Heart right ventricle (tissue), 16 donors: ENCODE measurements around the gene PTMA. TPM values are rescaled to one million over a fixed set of nuclear protein-coding genes. Genes with fewer than 3 reads are reported as not detected.

Experiments
- ATAC-seq, 8 donors: fragments of 200-7000 bp; cut with Tn5 transposase; one replicate each; pipeline ENCODE4 v1.9.1; 2020; ENCODE audit warnings: mild to moderate bottlenecking in 8 of 8, moderate library complexity in 8 of 8, moderate number of reproducible peaks in 1 of 8
- DNase-seq, 2 donors: peaks; one replicate each; pipeline ENCODE4 v3.0.0-alpha.2; 2020
- H3K27ac ChIP-seq, 10 donors: fragments of 200-600 bp; sonication (generic) in 2 of 10; one replicate each; pipeline versions ENCODE4 v1.5.0 to v1.8.0; 2020 to 2022; ENCODE audit warnings: mild to moderate bottlenecking in 3 of 10
- H3K27me3 ChIP-seq, 7 donors: fragments of 200-600 bp; one replicate each; pipeline ENCODE4 v1.8.0; 2021 to 2022; ENCODE audit warnings: mild to moderate bottlenecking in 2 of 7
- H3K36me3 ChIP-seq, 9 donors: fragments of 200-600 bp; sonication (generic) in 1 of 9; one replicate each; pipeline versions ENCODE4 v1.5.0 to v1.8.0; 2020 to 2022; ENCODE audit warnings: mild to moderate bottlenecking in 2 of 9
- H3K4me1 ChIP-seq, 9 donors: fragments of 200-600 bp; sonication (generic) in 1 of 9; one replicate each; pipeline versions ENCODE4 v1.5.0 to v1.8.0; 2020 to 2022; ENCODE audit warnings: mild to moderate bottlenecking in 4 of 9
- H3K4me3 ChIP-seq, 10 donors: fragments of 200-600 bp; sonication (generic) in 2 of 10; one replicate each; pipeline versions ENCODE4 v1.5.0 to v1.8.0; 2020 to 2022; ENCODE audit warnings: mild to moderate bottlenecking in 7 of 10, moderate library complexity in 2 of 10
- H3K9me3 ChIP-seq, 11 donors: fragments of 200-600 bp in 10 of 11; sonication (generic) in 2 of 11; one replicate each; pipeline versions ENCODE4 v1.5.0 to v1.8.0; 2013 to 2022; ENCODE audit warnings: mild to moderate bottlenecking in 2 of 11, control low read depth in 1 of 11, moderate library complexity in 1 of 11
- WGBS, 2 donors: extraction: QIAGEN DNeasy Blood & Tissue Kit; methylation state at CpG; one replicate each; pipeline ENCODE4 v1.1.7; 2013; ENCODE audit warnings: inconsistent platforms in 1 of 2; 5-methylcytosine and 5-hydroxymethylcytosine counted together
- intact Hi-C, 10 donors: fragments of 100-400 bp; cut with DNase I; formaldehyde crosslinking; loops; one replicate each; pipeline versions ENCODE4 v1.11.1 to v1.14.2; 2022
- polyA plus RNA-seq, 2 donors: library from polyadenylated mRNA; stranded (reverse); fragments of 200-250 nt; gene quantifications; one replicate each; pipeline ENCODE4 v1.2.3, GENCODE V29; 2013
- total RNA-seq, 10 donors: library from RNA; stranded (reverse); fragmentation: NEBNext Ultra II Directional in 3 of 10; extraction: Animal tissue kit (Norgen Biotek cat#: 25700) in 3 of 10; gene quantifications; one replicate each; pipeline versions ENCODE4 v1.2.1 to v1.2.4, GENCODE V29; 2021 to 2023
- TF ChIP-seq, protein P1 (sequence below), 9 donors: fragments of 200-600 bp; sonication (generic) in 2 of 9; IDR thresholded peaks; one replicate each; pipeline versions ENCODE4 v1.5.0 to v1.8.0; 2021 to 2022; ENCODE audit warnings: antibody characterized with exemption in 9 of 9, mild to moderate bottlenecking in 5 of 9, moderate library complexity in 1 of 9
- donor health status: Arrhythmogenic right ventricular cardiomyopathy.
- donor health status: ischemic (EF 13 %, LVEDD 7.1; RV severe dilation, severe dysfunction).
- donor health status: healthy with polysubstance abuse.
- donor health status: DM: no; HTN: yes; CAD: no.
- donor health status: DM: no; HTN: no; CAD: no.
- donor health status: ischemic (EF 25% LVEDD 6.9; RV normal size, moderate dysfunction).
- donor health status: ischemic (EF 25% LVEDD 5.7; RV mildly dilated, moderate dysfunction).
- donor health status: healthy.
- donor health status: DM: yes; HTN: yes; CAD: no.
- donor health status: Ischemic cardiomyopathy.
- donor health status: ischemic (EF 35%, LVEDD 5.7; RV mildly dilated, moderate dysfunction).
- donor health status: nonischemic (EF 11% LVEDD 7.7; RV severe dilation, severe dysfunction).
- donor health status: DM: yes; HTN: yes; CAD: no.
- donor health status: PGD.
- donor health status: ischemic (EF 29% LVEDD 5.4; RV normal size, mild dysfunction).
- donor health status: nonischemic (EF 23%, LVEDD 6.1; RV moderate dilation, normal function).

Gene PTMA
- total and polyA plus RNA-seq, 12 donors: 133 to 626 (median 181) TPM

DNA sequence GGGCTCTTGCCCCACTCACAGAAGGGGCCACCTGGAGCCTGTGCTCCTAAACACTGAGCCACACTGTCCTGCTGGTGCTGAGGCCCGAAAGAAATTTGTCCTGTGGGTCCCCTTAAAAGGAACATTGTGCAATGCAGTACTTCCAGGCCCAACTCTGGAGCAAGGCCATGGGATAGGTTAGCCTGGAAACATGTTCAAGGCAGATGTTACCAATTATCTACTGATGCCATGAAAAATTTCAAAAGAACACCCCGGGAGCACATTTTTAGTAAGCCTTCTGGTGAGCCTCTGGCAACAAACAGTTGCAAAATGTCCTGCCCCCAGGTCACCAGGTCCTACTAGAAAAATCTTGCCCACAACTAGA lies 12.3 kb upstream of the PTMA start:
- no peaks in the 10 kb centered on the region for H3K36me3 ChIP-seq
- H3K4me3 ChIP-seq: no peak overlapping the region
- H3K9me3 ChIP-seq: no peaks in the 10 kb centered on the region
- ATAC-seq (peak in 1 of 8 donors; percentile 59), DNase-seq (no peak)
- H3K4me1 ChIP-seq: peaks cover 0 to 6% (median 0%) of the 10 kb centered on the region in 9 donors
- TF ChIP-seq, protein P1, sequence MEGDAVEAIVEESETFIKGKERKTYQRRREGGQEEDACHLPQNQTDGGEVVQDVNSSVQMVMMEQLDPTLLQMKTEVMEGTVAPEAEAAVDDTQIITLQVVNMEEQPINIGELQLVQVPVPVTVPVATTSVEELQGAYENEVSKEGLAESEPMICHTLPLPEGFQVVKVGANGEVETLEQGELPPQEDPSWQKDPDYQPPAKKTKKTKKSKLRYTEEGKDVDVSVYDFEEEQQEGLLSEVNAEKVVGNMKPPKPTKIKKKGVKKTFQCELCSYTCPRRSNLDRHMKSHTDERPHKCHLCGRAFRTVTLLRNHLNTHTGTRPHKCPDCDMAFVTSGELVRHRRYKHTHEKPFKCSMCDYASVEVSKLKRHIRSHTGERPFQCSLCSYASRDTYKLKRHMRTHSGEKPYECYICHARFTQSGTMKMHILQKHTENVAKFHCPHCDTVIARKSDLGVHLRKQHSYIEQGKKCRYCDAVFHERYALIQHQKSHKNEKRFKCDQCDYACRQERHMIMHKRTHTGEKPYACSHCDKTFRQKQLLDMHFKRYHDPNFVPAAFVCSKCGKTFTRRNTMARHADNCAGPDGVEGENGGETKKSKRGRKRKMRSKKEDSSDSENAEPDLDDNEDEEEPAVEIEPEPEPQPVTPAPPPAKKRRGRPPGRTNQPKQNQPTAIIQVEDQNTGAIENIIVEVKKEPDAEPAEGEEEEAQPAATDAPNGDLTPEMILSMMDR (IDR thresholded peaks at IDR 0.05): no peak
- H3K27ac ChIP-seq: peak overlapping the region in 1 of 10 donors; percentile 33
- 74 to 87% methylated on average over 2 of the region's 2 CpGs for WGBS, 2 donors
- intact Hi-C loops: no loop called here
- no peaks in the 10 kb centered on the region for H3K27me3 ChIP-seq

DNA sequence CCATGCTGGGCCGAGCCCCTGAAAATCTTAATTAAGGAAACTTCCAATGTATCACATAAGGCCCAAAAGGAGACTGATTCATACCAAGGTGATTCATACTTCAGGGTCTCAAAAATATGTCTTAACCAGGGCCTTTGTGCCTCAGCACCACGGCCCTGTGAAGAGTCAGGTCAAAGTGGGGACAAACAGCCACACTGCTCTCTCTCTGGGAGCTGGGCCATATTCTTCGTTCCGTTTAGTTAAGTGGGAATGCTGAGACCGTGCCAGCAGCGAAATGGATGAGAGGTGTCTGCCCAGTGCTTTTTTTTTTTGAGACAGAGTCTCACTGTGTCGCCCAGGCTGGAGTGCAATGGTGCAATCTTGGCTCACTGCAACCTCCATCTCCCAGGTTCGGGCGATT lies 9.3 kb upstream of the PTMA start:
- ATAC-seq (peak; percentile 60 to 91 (median 78)), DNase-seq (peak; percentile 54 to 58)
- Histone ChIP-seq H3K4me3 (no peak overlapping the region), H3K36me3 (no peaks in the 10 kb centered on the region), H3K4me1 (peaks cover 0 to 15% (median 6%) of the 10 kb centered on the region in 9 donors), H3K9me3 (no peaks in the 10 kb centered on the region), H3K27ac (peak overlapping the region in 4 of 10 donors; percentile 3 to 39 (median 12)), H3K27me3 (no peaks in the 10 kb centered on the region)
- intact Hi-C loops: loop anchor here in 1 of 10 donors (2.0 kb wide), 1 partner anchor 14 kb away; no protein-coding TSS in a partner anchor
- WGBS, 2 donors: 56 to 62% methylated on average over 9 of the region's 9 CpGs
- TF ChIP-seq, protein P1 (IDR thresholded peaks at IDR 0.05): no peak

DNA sequence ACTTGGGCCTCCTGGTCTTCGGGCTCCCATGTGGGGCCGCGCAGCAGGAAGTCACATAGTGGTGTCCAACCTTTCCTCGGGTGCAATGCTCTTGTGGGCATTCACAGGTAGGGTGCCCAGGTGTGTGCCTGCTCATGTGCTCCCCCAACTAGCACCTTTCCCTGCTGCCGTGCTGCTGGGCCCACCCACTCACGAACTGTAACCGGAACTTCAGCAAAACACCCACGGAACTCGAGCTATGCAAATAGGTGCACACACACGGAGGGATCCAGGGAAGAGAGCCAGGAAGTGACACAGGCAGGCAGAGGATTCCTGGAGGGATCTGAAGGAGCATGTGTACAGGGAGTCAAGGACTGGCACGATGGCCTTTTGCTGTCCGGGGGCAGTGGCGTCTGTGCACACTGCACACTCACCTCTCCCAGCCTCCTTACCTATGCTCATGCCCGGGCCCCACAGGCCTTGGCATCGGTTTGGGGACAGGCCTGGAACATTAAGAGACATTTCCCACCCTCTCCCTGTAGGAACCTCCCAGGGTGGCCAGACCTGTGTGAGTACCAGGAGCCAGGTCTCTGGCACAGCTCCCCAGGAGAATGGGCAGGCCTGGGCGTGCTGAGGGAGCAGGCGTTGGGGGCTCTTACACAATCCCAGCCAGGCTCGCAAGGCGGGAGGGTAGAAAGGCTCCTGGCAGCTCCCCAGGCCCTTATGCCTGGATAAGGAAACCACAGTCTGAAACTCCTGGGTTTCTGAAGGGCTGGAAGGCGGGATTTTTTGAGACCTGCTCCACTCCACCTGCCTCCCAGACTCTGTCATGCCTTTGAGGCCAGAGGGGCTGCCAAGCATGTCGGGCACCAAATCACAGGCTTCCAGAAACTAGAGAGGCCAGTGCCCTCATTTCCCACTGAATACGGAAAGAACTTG lies 6.6 kb upstream of the PTMA start:
- intact Hi-C loops: no loop called here
- H3K4me1 ChIP-seq: peaks cover 0 to 31% (median 21%) of the 10 kb centered on the region in 9 donors
- H3K4me3 ChIP-seq: no peak overlapping the region
- no peaks in the 10 kb centered on the region for H3K36me3 ChIP-seq
- TF ChIP-seq, protein P1 (IDR thresholded peaks at IDR 0.05): no peak
- peak overlapping the region in 2 of 10 donors; percentile 1 to 14 for H3K27ac ChIP-seq
- H3K27me3 ChIP-seq: no peaks in the 10 kb centered on the region
- no peak for DNase-seq
- ATAC-seq: peak in 1 of 8 donors; percentile 19
- 61 to 62% methylated on average over 22 of the region's 22 CpGs for WGBS, 2 donors
- H3K9me3 ChIP-seq: no peaks in the 10 kb centered on the region

DNA sequence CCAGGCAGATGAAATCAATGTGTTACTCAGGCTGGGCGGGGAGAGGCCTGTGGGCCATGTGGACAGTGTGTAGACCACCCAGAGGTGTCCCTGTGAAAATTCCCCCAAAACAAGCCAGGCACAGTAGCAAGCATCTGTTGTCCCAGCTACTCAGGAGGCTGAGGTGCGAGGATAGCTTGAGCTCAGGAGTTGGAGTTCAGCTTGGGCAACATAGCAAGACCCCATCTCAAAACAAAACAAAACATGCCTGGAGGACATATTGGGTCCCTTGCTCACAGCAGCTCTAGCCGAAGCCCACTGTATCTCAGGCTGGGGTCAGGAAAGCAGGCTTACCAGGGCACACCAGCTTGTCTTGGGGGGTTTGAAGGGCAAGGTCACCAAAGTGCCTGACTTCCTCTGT lies 4.3 kb upstream of the PTMA start:
- Histone ChIP-seq H3K27ac (no peak overlapping the region), H3K4me1 (peaks cover 0 to 31% (median 21%) of the 10 kb centered on the region in 9 donors), H3K9me3 (no peaks in the 10 kb centered on the region), H3K27me3 (no peaks in the 10 kb centered on the region), H3K36me3 (no peaks in the 10 kb centered on the region), H3K4me3 (no peak overlapping the region)
- DNase-seq: no peak
- TF ChIP-seq, protein P1 (IDR thresholded peaks at IDR 0.05): no peak
- 98 to 99% methylated on average over 3 of the region's 3 CpGs for WGBS, 2 donors
- intact Hi-C loops: no loop called here
- no peak for ATAC-seq
